Uterus (tissue), 4 donors: ENCODE results near the gene TMEM132A. TPM values are rescaled to one million over a fixed set of nuclear protein-coding genes. Genes with fewer than 3 reads are reported as not detected.
A peak's percentile ranks its signal among the peaks of the same experiment; 100 is the strongest.

Experiments
- DNase-seq, 2 donors: peaks; one replicate each; pipeline ENCODE4 v3.0.0-alpha.2; 2019 to 2020
- H3K27ac ChIP-seq, 2 donors: fragments of 200-600 bp; sonication (generic); 1 replicate in 1 of 2; 2 replicates in 1 of 2; pipeline ENCODE4 v1.5.1; 2016 to 2018
- H3K27me3 ChIP-seq, 2 donors: fragments of 200-600 bp; sonication (generic); one replicate each; pipeline ENCODE4 v1.5.1; 2018 to 2019; ENCODE audit warnings: control low read depth in 1 of 2
- H3K36me3 ChIP-seq, 2 donors: fragments of 200-600 bp; sonication (generic); one replicate each; pipeline ENCODE4 v1.5.1; 2019; ENCODE audit warnings: control low read depth in 1 of 2
- H3K4me1 ChIP-seq, 2 donors: fragments of 200-600 bp; sonication (generic); one replicate each; pipeline ENCODE4 v1.5.1; 2018 to 2019; ENCODE audit warnings: control low read depth in 1 of 2
- H3K4me3 ChIP-seq, 2 donors: fragments of 200-600 bp; sonication (generic); 1 replicate in 1 of 2; 2 replicates in 1 of 2; pipeline ENCODE4 v1.5.1; 2018 to 2019; ENCODE audit warnings: mild to moderate bottlenecking in 1 of 2
- H3K9me3 ChIP-seq, 2 donors: fragments of 200-600 bp; sonication (generic); one replicate each; pipeline ENCODE4 v1.5.1; 2019; ENCODE audit warnings: control low read depth in 1 of 2
- CTCF ChIP-seq, 4 experiments: fragments of 200-600 bp in 2 of 4; fragments of 450-650 bp in 2 of 4; sonication (generic) in 2 of 4; IDR thresholded peaks; one replicate each; pipeline ENCODE4 v1.5.1; 2016 to 2019; ENCODE audit warnings: antibody characterized with exemption in 4 of 4, mild to moderate bottlenecking in 2 of 4, moderate library complexity in 1 of 4
- POLR2A ChIP-seq, 2 donors: fragments of 450-650 bp; IDR thresholded peaks; one replicate each; pipeline ENCODE4 v1.6.1; 2016; ENCODE audit warnings: antibody characterized with exemption in 2 of 2, mild to moderate bottlenecking in 1 of 2, moderate library complexity in 1 of 2
- intact Hi-C: fragments of 100-400 bp; cut with DNase I; formaldehyde crosslinking; loops from one replicate; pipeline ENCODE4 v1.15.1; 2023; ENCODE audit warnings: low total_unique reads
- total RNA-seq, 4 donors: library from RNA; depleted of rRNA in 3 of 4; stranded (reverse); fragments of >200 nt in 3 of 4; gene quantifications; one replicate each; pipeline versions ENCODE4 v1.1.0 to v1.2.4, GENCODE V29; 2014 to 2023
- donor health status: DM: yes; HTN: yes; CAD: no.

The TMEM132A gene
- total RNA-seq, 4 donors from 2014 or later = under 0.01 to 47.7 (median 7.7) TPM

- peak in 1 of 2 donors; percentile 50 for DNase-seq
- H3K9me3 ChIP-seq = no peaks in the 10 kb centered on the region
- H3K4me3 ChIP-seq = peak overlapping the region; percentile 63 to 96
- H3K4me1 ChIP-seq = peaks cover 11 to 17% of the 10 kb centered on the region in 2 donors
- H3K27ac ChIP-seq = peak overlapping the region; percentile 91 to 95
- intact Hi-C loops = no loop called here
- H3K36me3 ChIP-seq = no peaks in the 10 kb centered on the region
- H3K27me3 ChIP-seq = no peaks in the 10 kb centered on the region
- peak in 3 of 4 experiments; percentile 17 to 32 (median 25) for TF ChIP-seq CTCF (IDR thresholded peaks at IDR 0.05)
- TF ChIP-seq POLR2A (IDR thresholded peaks at IDR 0.05) = no peak
These were observed 8.9 kb upstream of the TMEM132A start for GRCh38 chr11:60915248-60915914.

GRCh38 chr11:60916669-60917206 lies 7.5 kb upstream of the TMEM132A start:
- H3K36me3 ChIP-seq = no peaks in the 10 kb centered on the region
- intact Hi-C loops = no loop called here
- TF ChIP-seq CTCF (IDR thresholded peaks at IDR 0.05) (no peak), POLR2A (IDR thresholded peaks at IDR 0.05) (no peak)
- no peak for DNase-seq
- H3K4me1 ChIP-seq = peaks cover 11 to 17% of the 10 kb centered on the region in 2 donors
- no peaks in the 10 kb centered on the region for H3K9me3 ChIP-seq
- no peak overlapping the region for H3K4me3 ChIP-seq
- no peak overlapping the region for H3K27ac ChIP-seq
- no peaks in the 10 kb centered on the region for H3K27me3 ChIP-seq

GRCh38 chr11:60917267-60917666 lies 7.0 kb upstream of the TMEM132A start:
- TF ChIP-seq CTCF (IDR thresholded peaks at IDR 0.05) (no peak), POLR2A (IDR thresholded peaks at IDR 0.05) (no peak)
- H3K27ac ChIP-seq = no peak overlapping the region
- H3K9me3 ChIP-seq = no peaks in the 10 kb centered on the region
- intact Hi-C loops = no loop called here
- no peak overlapping the region for H3K4me3 ChIP-seq
- DNase-seq = no peak
- no peaks in the 10 kb centered on the region for H3K27me3 ChIP-seq
- H3K36me3 ChIP-seq = no peaks in the 10 kb centered on the region
- H3K4me1 ChIP-seq = peaks cover 11 to 17% of the 10 kb centered on the region in 2 donors

- Histone ChIP-seq H3K4me3 (no peak overlapping the region), H3K9me3 (no peaks in the 10 kb centered on the region), H3K36me3 (no peaks in the 10 kb centered on the region), H3K27ac (no peak overlapping the region), H3K4me1 (peaks cover 11 to 17% of the 10 kb centered on the region in 2 donors), H3K27me3 (no peaks in the 10 kb centered on the region)
- no peak for DNase-seq
- intact Hi-C loops = no loop called here
- TF ChIP-seq CTCF (IDR thresholded peaks at IDR 0.05) = no peak
- no peak for TF ChIP-seq POLR2A (IDR thresholded peaks at IDR 0.05)
These were observed 5.9 kb upstream of the TMEM132A start for GRCh38 chr11:60918251-60918938.

GRCh38 chr11:60918939-60919265 lies 5.4 kb upstream of the TMEM132A start:
- Histone ChIP-seq H3K27ac (no peak overlapping the region), H3K27me3 (no peaks in the 10 kb centered on the region), H3K36me3 (no peaks in the 10 kb centered on the region), H3K9me3 (no peaks in the 10 kb centered on the region), H3K4me3 (no peak overlapping the region), H3K4me1 (peaks cover 15 to 17% of the 10 kb centered on the region in 2 donors)
- no peak for DNase-seq
- intact Hi-C loops = no loop called here
- TF ChIP-seq POLR2A (IDR thresholded peaks at IDR 0.05) (no peak), CTCF (IDR thresholded peaks at IDR 0.05) (no peak)
